K562 (cell line): ENCODE results near the gene PLD5.

Experiments
- CEBPB ChIP-seq: fragments of 450-650 bp; IDR thresholded peaks from 2 replicates; pipeline ENCODE4 v1.6.1; 2016; ENCODE audit warnings: missing genetic modification characterization, missing compliant biosample characterization
- EP300 ChIP-seq: IDR thresholded peaks from 2 replicates; pipeline ENCODE4 v1.6.1; 2012; ENCODE audit warnings: low read length, improper control_type of control experiment
- HDAC2 ChIP-seq: fragments of 450-650 bp; IDR thresholded peaks from 2 replicates; pipeline ENCODE4 v1.6.1; 2016; ENCODE audit warnings: mild to moderate bottlenecking
- JUN ChIP-seq, 2 experiments: sonication (generic) in 1 of 2; formaldehyde crosslinking in 1 of 2; IDR thresholded peaks; 2 replicates each; pipeline versions ENCODE4 v1.6.1 to v1.8.0; 2012 to 2022; ENCODE audit warnings: borderline replicate concordance in 2 of 2, mild to moderate bottlenecking in 2 of 2, improper control_type of control experiment in 1 of 2, low read depth in 1 of 2, low read length in 1 of 2, missing genetic modification reagents in 1 of 2
- NR3C1 ChIP-seq: sonication (generic); formaldehyde crosslinking; IDR thresholded peaks from 2 replicates; pipeline ENCODE4 v1.8.1; 2022; ENCODE audit warnings: missing genetic modification reagents
- ZBTB7A ChIP-seq: IDR thresholded peaks from 2 replicates; pipeline ENCODE4 v1.6.1; 2011; ENCODE audit warnings: low read depth, mild to moderate bottlenecking, low read length, moderate library complexity, borderline replicate concordance; ENCODE audit not compliant: control insufficient read depth
- ZNF274 ChIP-seq: IDR thresholded peaks from 2 replicates; pipeline ENCODE4 v1.6.1; 2011; ENCODE audit warnings: low read depth, mild to moderate bottlenecking, low read length, moderate library complexity, borderline replicate concordance
- TF ChIP-seq, protein P1 (sequence below): sonication (generic); formaldehyde crosslinking; IDR thresholded peaks from 2 replicates; pipeline ENCODE4 v1.9.0; 2022; ENCODE audit warnings: mild to moderate bottlenecking, missing genetic modification reagents
- TF ChIP-seq, protein P2 (sequence below): fragments of 250-450 bp; sonication (Bioruptor Pico); IDR thresholded peaks from 2 replicates; pipeline ENCODE4 v1.4.0; 2020; ENCODE audit warnings: borderline replicate concordance
- TF ChIP-seq, protein P3 (sequence below): sonication (generic); formaldehyde crosslinking; IDR thresholded peaks from 2 replicates; pipeline ENCODE4 v1.8.1; 2022; ENCODE audit warnings: missing genetic modification reagents
- TF ChIP-seq, protein P4 (sequence below), 3 experiments: IDR thresholded peaks in 2 of 3; conservative IDR thresholded peaks in 1 of 3; 2 replicates each; pipeline ENCODE4 v1.5.1; 2011 to 2012; ENCODE audit warnings: low read length in 3 of 3, mild to moderate bottlenecking in 3 of 3, control low read depth in 2 of 3, improper control_type of control experiment in 1 of 3, inconsistent platforms in 1 of 3, low read depth in 1 of 3, mixed read lengths in 1 of 3, moderate library complexity in 1 of 3; ENCODE audit not compliant: insufficient read depth in 2 of 3
- TF ChIP-seq, protein P5 (sequence below): conservative IDR thresholded peaks from 2 replicates; pipeline ENCODE4 v1.6.1; 2011; ENCODE audit warnings: low read depth, mild to moderate bottlenecking, low read length; ENCODE audit not compliant: control insufficient read depth
- TF ChIP-seq, protein P6 (sequence below), 2 experiments: fragments of 450-650 bp in 1 of 2; sonication (generic) in 1 of 2; formaldehyde crosslinking in 1 of 2; IDR thresholded peaks; 2 replicates each; pipeline versions ENCODE4 v1.7.1 to v1.9.0; 2016 to 2022; ENCODE audit warnings: inconsistent platforms in 1 of 2, mild to moderate bottlenecking in 1 of 2, missing genetic modification reagents in 1 of 2

DNA sequence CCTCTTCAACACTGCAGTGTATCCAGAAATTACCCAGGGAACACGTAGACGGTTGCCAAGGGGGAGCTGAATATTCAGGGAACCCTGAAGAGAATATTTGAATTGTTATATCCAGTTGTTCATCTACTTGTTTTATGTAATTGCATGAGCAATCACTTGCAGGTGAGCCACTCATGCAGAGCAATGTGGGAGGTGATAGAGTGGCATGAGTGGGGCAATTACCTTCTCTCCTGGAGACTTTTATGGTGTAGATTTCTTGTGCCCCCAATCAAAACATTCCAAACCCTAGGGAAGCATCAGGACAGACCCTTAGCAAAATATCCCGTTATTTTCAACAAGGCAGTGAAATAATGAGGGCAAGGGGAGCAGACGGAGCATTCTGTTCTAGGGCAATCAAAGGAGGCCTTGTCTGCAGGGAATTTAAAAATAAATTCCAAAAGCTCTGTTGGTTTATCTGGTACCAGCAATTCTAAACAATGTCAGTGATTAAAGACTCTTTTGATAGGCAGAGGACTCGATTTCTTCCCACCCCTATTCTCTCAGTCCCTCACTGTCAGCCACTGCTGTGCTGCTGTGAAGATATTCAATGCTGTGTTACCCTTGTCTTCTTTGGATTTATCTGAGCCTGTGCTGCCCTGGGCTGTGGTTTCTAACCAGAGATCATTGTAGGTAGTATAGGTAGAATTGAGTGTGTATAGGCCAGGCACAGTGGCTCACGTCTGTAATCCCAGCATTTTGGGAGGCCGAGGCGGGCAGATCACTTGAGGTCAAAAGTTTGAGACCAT is 345.4 kb downstream of the PLD5 start:
- TF ChIP-seq, protein P1, sequence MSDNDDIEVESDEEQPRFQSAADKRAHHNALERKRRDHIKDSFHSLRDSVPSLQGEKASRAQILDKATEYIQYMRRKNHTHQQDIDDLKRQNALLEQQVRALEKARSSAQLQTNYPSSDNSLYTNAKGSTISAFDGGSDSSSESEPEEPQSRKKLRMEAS (CRISPR knock-in tag): no peak
- no peak for TF ChIP-seq CEBPB (tag)
- TF ChIP-seq, protein P2, sequence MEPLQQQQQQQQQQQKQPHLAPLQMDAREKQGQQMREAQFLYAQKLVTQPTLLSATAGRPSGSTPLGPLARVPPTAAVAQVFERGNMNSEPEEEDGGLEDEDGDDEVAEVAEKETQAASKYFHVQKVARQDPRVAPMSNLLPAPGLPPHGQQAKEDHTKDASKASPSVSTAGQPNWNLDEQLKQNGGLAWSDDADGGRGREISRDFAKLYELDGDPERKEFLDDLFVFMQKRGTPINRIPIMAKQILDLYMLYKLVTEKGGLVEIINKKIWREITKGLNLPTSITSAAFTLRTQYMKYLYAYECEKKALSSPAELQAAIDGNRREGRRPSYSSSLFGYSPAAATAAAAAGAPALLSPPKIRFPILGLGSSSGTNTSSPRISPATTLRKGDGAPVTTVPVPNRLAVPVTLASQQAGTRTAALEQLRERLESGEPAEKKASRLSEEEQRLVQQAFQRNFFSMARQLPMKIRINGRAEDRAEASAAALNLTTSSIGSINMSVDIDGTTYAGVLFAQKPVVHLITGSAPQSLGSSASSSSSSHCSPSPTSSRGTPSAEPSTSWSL (CRISPR knock-in tag): no peak
- TF ChIP-seq, protein P3, sequence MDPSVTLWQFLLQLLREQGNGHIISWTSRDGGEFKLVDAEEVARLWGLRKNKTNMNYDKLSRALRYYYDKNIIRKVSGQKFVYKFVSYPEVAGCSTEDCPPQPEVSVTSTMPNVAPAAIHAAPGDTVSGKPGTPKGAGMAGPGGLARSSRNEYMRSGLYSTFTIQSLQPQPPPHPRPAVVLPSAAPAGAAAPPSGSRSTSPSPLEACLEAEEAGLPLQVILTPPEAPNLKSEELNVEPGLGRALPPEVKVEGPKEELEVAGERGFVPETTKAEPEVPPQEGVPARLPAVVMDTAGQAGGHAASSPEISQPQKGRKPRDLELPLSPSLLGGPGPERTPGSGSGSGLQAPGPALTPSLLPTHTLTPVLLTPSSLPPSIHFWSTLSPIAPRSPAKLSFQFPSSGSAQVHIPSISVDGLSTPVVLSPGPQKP: no peak
- TF ChIP-seq, protein P4, sequence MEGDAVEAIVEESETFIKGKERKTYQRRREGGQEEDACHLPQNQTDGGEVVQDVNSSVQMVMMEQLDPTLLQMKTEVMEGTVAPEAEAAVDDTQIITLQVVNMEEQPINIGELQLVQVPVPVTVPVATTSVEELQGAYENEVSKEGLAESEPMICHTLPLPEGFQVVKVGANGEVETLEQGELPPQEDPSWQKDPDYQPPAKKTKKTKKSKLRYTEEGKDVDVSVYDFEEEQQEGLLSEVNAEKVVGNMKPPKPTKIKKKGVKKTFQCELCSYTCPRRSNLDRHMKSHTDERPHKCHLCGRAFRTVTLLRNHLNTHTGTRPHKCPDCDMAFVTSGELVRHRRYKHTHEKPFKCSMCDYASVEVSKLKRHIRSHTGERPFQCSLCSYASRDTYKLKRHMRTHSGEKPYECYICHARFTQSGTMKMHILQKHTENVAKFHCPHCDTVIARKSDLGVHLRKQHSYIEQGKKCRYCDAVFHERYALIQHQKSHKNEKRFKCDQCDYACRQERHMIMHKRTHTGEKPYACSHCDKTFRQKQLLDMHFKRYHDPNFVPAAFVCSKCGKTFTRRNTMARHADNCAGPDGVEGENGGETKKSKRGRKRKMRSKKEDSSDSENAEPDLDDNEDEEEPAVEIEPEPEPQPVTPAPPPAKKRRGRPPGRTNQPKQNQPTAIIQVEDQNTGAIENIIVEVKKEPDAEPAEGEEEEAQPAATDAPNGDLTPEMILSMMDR (IDR thresholded peaks at IDR 0.05 in 2 of 3, conservative IDR thresholded peaks at IDR 0.05 in 1 of 3; ENCODE audit: insufficient read depth in 2 of 3, low read depth in 1 of 3, low read length in 3 of 3): no peak
- no peak for TF ChIP-seq NR3C1 (CRISPR knock-in tag)
- TF ChIP-seq ZBTB7A: no peak
- TF ChIP-seq, protein P5, sequence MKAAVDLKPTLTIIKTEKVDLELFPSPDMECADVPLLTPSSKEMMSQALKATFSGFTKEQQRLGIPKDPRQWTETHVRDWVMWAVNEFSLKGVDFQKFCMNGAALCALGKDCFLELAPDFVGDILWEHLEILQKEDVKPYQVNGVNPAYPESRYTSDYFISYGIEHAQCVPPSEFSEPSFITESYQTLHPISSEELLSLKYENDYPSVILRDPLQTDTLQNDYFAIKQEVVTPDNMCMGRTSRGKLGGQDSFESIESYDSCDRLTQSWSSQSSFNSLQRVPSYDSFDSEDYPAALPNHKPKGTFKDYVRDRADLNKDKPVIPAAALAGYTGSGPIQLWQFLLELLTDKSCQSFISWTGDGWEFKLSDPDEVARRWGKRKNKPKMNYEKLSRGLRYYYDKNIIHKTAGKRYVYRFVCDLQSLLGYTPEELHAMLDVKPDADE: no peak
- TF ChIP-seq ZNF274: no peak
- TF ChIP-seq EP300: no peak
- no peak for TF ChIP-seq JUN (IDR thresholded peaks at IDR 0.05; ENCODE audit: borderline replicate concordance, low read depth, low read length)
- TF ChIP-seq JUN (CRISPR knock-in tag; IDR thresholded peaks at IDR 0.05; ENCODE audit: borderline replicate concordance): no peak
- TF ChIP-seq HDAC2: no peak
- TF ChIP-seq, protein P6, sequence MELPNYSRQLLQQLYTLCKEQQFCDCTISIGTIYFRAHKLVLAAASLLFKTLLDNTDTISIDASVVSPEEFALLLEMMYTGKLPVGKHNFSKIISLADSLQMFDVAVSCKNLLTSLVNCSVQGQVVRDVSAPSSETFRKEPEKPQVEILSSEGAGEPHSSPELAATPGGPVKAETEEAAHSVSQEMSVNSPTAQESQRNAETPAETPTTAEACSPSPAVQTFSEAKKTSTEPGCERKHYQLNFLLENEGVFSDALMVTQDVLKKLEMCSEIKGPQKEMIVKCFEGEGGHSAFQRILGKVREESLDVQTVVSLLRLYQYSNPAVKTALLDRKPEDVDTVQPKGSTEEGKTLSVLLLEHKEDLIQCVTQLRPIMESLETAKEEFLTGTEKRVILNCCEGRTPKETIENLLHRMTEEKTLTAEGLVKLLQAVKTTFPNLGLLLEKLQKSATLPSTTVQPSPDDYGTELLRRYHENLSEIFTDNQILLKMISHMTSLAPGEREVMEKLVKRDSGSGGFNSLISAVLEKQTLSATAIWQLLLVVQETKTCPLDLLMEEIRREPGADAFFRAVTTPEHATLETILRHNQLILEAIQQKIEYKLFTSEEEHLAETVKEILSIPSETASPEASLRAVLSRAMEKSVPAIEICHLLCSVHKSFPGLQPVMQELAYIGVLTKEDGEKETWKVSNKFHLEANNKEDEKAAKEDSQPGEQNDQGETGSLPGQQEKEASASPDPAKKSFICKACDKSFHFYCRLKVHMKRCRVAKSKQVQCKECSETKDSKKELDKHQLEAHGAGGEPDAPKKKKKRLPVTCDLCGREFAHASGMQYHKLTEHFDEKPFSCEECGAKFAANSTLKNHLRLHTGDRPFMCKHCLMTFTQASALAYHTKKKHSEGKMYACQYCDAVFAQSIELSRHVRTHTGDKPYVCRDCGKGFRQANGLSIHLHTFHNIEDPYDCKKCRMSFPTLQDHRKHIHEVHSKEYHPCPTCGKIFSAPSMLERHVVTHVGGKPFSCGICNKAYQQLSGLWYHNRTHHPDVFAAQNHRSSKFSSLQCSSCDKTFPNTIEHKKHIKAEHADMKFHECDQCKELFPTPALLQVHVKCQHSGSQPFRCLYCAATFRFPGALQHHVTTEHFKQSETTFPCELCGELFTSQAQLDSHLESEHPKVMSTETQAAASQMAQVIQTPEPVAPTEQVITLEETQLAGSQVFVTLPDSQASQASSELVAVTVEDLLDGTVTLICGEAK (IDR thresholded peaks at IDR 0.05): no peak
- TF ChIP-seq, protein P6 (CRISPR knock-in tag; IDR thresholded peaks at IDR 0.05): no peak
